ENCODE results near the gene NXF1.

DNA sequence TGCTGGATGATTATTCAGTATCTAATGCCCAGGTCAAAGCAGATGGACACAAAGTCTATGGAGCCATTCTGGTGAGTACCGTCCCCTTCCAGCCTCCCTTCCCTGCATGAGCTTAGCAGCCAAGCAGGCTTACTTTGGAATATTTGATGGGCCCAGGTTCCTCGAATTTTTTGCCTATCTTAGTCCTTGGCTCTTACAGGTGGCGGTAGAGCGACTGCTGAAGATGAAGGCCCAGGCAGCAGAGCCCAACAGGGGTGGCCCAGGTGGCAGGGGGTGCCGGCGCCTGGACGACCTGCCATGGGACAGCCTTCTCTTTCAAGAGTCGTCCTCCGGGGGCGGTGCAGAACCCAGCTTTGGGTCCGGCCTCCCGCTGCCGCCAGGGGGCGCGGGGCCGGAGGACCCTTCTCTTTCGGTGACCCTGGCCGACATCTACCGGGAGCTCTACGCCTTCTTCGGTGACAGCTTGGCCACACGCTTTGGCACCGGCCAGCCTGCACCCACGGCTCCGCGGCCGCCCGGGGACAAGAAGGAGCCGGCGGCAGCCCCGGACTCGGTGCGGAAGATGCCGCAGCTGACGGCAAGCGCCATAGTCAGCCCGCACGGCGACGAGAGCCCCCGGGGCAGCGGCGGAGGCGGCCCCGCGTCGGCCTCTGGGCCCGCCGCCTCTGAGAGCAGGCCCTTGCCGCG is 18.8 kb downstream of the NXF1 start:
- TF ChIP-seq CTCF (IDR thresholded peaks at IDR 0.05) (peak; percentile 97), EZH2 (IDR thresholded peaks at IDR 0.05; ENCODE audit: borderline replicate concordance, insufficient read depth, low read depth, low read length, poor library complexity, severe bottlenecking) (no peak)

All from B cell (primary cell).